ENCODE data around the gene IL15.

- TF ChIP-seq GATA2 (IDR thresholded peaks at IDR 0.05; ENCODE audit: low read depth, low read length) (no peak), GATA3 (IDR thresholded peaks at IDR 0.05; ENCODE audit: low read depth, low read length) (no peak)
Measured at GRCh38 chr4:141642711-141643110, 6.3 kb downstream of the IL15 start.

Measured in SH-SY5Y (cell line).